HepG2 (cell line): ENCODE data around the gene SAE1. TPM values are rescaled to one million over a fixed set of nuclear protein-coding genes. Genes with fewer than 3 reads are reported as not detected.

Experiments used
- ATAD3A ChIP-seq: sonication (generic); formaldehyde crosslinking; IDR thresholded peaks from 2 replicates; pipeline ENCODE4 v1.4.0; 2020; ENCODE audit warnings: missing genetic modification reagents
- CCDC6 ChIP-seq: sonication (generic); formaldehyde crosslinking; IDR thresholded peaks from 2 replicates; pipeline ENCODE4 v1.8.1; 2022; ENCODE audit warnings: mild to moderate bottlenecking, missing genetic modification reagents, moderate library complexity
- ETV6 ChIP-seq: sonication (generic); formaldehyde crosslinking; conservative IDR thresholded peaks from 2 replicates; pipeline ENCODE4 v1.4.0; 2020; ENCODE audit warnings: missing genetic modification reagents
- FOXJ3 ChIP-seq: sonication (generic); formaldehyde crosslinking; IDR thresholded peaks from 2 replicates; pipeline ENCODE4 v1.4.0; 2020; ENCODE audit warnings: missing genetic modification reagents, mild to moderate bottlenecking, borderline replicate concordance
- HOXA5 ChIP-seq: sonication (generic); formaldehyde crosslinking; IDR thresholded peaks from 2 replicates; pipeline ENCODE4 v1.4.0; 2020; ENCODE audit warnings: missing genetic modification reagents
- THAP11 ChIP-seq: IDR thresholded peaks from 2 replicates; pipeline ENCODE4 v1.6.1; 2016; ENCODE audit warnings: missing biosample characterization, missing genetic modification reagents
- THYN1 ChIP-seq: sonication (generic); formaldehyde crosslinking; IDR thresholded peaks from 2 replicates; pipeline ENCODE4 v1.8.1; 2023; ENCODE audit warnings: low read depth, mild to moderate bottlenecking, moderate library complexity, missing genetic modification reagents, borderline replicate concordance
- ZBTB7A ChIP-seq: sonication (generic); formaldehyde crosslinking; IDR thresholded peaks from 2 replicates; pipeline ENCODE4 v1.8.0; 2022; ENCODE audit warnings: mild to moderate bottlenecking, missing genetic modification reagents
- ZBTB8A ChIP-seq: sonication (generic); formaldehyde crosslinking; IDR thresholded peaks from 2 replicates; pipeline ENCODE4 v1.4.0; 2020; ENCODE audit warnings: mild to moderate bottlenecking, low read depth, missing genetic modification reagents, borderline replicate concordance
- ZKSCAN5 ChIP-seq: sonication (generic); formaldehyde crosslinking; IDR thresholded peaks from 2 replicates; pipeline ENCODE4 v1.5.1; 2020; ENCODE audit warnings: mild to moderate bottlenecking, missing genetic modification reagents
- ZMYM3 ChIP-seq: sonication (generic); formaldehyde crosslinking; IDR thresholded peaks from 2 replicates; pipeline ENCODE4 v1.5.1; 2020; ENCODE audit warnings: mild to moderate bottlenecking, missing genetic modification reagents
- ZNF652 ChIP-seq: IDR thresholded peaks from 2 replicates; pipeline ENCODE4 v1.6.1; 2016; ENCODE audit warnings: low read depth, borderline replicate concordance
- ZNF7 ChIP-seq: IDR thresholded peaks from 2 replicates; pipeline ENCODE4 v1.6.1; 2016; ENCODE audit warnings: missing biosample characterization, missing genetic modification reagents
- ZNF737 ChIP-seq: sonication (generic); formaldehyde crosslinking; IDR thresholded peaks from 2 replicates; pipeline ENCODE4 v1.5.0; 2020; ENCODE audit warnings: missing genetic modification reagents, mild to moderate bottlenecking, borderline replicate concordance
- polyA plus RNA-seq, 8 experiments: library from polyadenylated mRNA; depleted of rRNA in 3 of 8; stranded (reverse) in 7 of 8; unstranded in 1 of 8; fragments of >200 nt; fragmentation: Illumina TruSeq in 4 of 8; extraction: Trizol in 4 of 8; gene quantifications; 2 replicates each; pipeline versions ENCODE4 v1.2.1 to v1.2.3, GENCODE V29; 2011 to 2016; ENCODE audit warnings: low read depth in 4 of 8, missing spikeins in 1 of 8, mixed read lengths in 1 of 8; ENCODE audit not compliant: insufficient read depth in 1 of 8
- total RNA-seq, 5 experiments: library from RNA; depleted of rRNA; stranded (reverse); fragments of >200 nt; fragmentation: Illumina TruSeq; extraction: Trizol; gene quantifications; 2 replicates each; pipeline ENCODE4 v1.2.3, GENCODE V29; 2016; ENCODE audit warnings: low read depth in 1 of 5
- TF ChIP-seq, protein P1 (sequence below): IDR thresholded peaks from 2 replicates; pipeline ENCODE4 v1.6.1; 2012; ENCODE audit warnings: low read depth, low read length, improper control_type of control experiment
- TF ChIP-seq, protein P2 (sequence below): sonication (generic); formaldehyde crosslinking; IDR thresholded peaks from 2 replicates; pipeline ENCODE4 v1.5.1; 2020; ENCODE audit warnings: missing genetic modification reagents, mild to moderate bottlenecking, borderline replicate concordance
- TF ChIP-seq, protein P3 (sequence below), 2 experiments: sonication (generic) in 1 of 2; formaldehyde crosslinking in 1 of 2; IDR thresholded peaks; 2 replicates each; pipeline versions ENCODE4 v1.4.0 to v1.6.1; 2018 to 2020; ENCODE audit warnings: missing genetic modification reagents in 2 of 2, borderline replicate concordance in 1 of 2, low read depth in 1 of 2, mild to moderate bottlenecking in 1 of 2, missing biosample characterization in 1 of 2
- TF ChIP-seq, protein P4 (sequence below): sonication (generic); formaldehyde crosslinking; IDR thresholded peaks from 2 replicates; pipeline ENCODE4 v1.8.1; 2023; ENCODE audit warnings: mild to moderate bottlenecking, missing genetic modification reagents, borderline replicate concordance
- TF ChIP-seq, protein P5 (sequence below): sonication (generic); formaldehyde crosslinking; IDR thresholded peaks from 2 replicates; pipeline ENCODE4 v1.8.1; 2022; ENCODE audit warnings: mild to moderate bottlenecking, missing genetic modification reagents
- TF ChIP-seq, protein P6 (sequence below): sonication (generic); formaldehyde crosslinking; IDR thresholded peaks from 2 replicates; pipeline ENCODE4 v1.9.0; 2021; ENCODE audit warnings: missing genetic modification reagents, borderline replicate concordance

The SAE1 gene
- total and polyA plus RNA-seq, 2 of the 13 experiments (the other 11 are each of a cell fraction or from before 2014, with no cell fraction given) = 87.6 to 197 TPM

DNA sequence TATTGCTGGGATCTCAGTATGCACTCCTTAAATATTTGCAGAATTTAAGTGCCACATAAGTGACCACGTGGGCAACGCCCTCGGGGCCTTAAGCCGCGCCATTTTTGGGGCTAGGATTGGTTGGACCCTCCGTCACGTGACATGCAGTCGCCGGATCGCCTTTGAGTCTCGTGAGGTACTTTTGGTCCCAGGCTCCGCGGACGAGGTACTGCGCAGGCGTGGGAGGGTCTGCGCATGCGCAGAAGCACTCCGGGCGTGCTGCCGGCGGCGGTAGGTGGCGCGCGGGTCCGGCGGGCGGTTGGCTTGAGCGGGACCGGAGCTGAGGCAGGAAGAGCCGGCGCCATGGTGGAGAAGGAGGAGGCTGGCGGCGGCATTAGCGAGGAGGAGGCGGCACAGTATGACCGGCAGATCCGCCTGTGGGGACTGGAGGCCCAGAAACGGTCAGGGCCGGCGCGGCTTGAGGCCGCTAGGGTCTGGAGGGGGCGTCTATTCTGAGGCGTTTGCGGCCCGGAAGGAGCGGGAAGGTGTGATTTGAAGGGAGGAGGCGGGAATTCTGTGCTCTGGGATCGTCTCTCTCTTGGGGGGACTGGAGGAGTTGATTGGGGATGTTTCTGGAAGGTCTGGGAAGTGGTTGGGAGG is at the start of gene SAE1 (continued):
- TF ChIP-seq ZNF7 (CRISPR knock-in tag) (no peak), THYN1 (CRISPR knock-in tag) (no peak), ZBTB8A (CRISPR knock-in tag) (no peak), HOXA5 (CRISPR knock-in tag) (no peak), ZNF737 (CRISPR knock-in tag) (no peak), ATAD3A (CRISPR knock-in tag) (no peak), ZBTB7A (no peak), ZKSCAN5 (CRISPR knock-in tag) (no peak), CCDC6 (no peak), ZMYM3 (CRISPR knock-in tag) (no peak; the same call in 1 of the 2 replicates), FOXJ3 (CRISPR knock-in tag) (0 out of 2 replicates have a peak, but pooled peaks have one; percentile 17), ETV6 (CRISPR knock-in tag) (no peak), ZNF652 (CRISPR knock-in tag) (no peak), THAP11 (CRISPR knock-in tag) (peak; percentile 82)
- TF ChIP-seq, protein P1, sequence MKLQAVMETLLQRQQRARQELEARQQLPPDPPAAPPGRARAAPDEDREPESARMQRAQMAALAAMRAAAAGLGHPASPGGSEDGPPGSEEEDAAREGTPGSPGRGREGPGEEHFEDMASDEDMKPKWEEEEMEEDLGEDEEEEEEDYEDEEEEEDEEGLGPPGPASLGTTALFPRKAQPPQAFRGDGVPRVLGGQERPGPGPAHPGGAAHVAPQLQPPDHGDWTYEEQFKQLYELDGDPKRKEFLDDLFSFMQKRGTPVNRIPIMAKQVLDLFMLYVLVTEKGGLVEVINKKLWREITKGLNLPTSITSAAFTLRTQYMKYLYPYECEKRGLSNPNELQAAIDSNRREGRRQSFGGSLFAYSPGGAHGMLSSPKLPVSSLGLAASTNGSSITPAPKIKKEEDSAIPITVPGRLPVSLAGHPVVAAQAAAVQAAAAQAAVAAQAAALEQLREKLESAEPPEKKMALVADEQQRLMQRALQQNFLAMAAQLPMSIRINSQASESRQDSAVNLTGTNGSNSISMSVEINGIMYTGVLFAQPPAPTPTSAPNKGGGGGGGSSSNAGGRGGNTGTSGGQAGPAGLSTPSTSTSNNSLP = no peak
- TF ChIP-seq, protein P2, sequence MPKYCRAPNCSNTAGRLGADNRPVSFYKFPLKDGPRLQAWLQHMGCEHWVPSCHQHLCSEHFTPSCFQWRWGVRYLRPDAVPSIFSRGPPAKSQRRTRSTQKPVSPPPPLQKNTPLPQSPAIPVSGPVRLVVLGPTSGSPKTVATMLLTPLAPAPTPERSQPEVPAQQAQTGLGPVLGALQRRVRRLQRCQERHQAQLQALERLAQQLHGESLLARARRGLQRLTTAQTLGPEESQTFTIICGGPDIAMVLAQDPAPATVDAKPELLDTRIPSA (CRISPR knock-in tag) = no peak
- TF ChIP-seq, protein P3, sequence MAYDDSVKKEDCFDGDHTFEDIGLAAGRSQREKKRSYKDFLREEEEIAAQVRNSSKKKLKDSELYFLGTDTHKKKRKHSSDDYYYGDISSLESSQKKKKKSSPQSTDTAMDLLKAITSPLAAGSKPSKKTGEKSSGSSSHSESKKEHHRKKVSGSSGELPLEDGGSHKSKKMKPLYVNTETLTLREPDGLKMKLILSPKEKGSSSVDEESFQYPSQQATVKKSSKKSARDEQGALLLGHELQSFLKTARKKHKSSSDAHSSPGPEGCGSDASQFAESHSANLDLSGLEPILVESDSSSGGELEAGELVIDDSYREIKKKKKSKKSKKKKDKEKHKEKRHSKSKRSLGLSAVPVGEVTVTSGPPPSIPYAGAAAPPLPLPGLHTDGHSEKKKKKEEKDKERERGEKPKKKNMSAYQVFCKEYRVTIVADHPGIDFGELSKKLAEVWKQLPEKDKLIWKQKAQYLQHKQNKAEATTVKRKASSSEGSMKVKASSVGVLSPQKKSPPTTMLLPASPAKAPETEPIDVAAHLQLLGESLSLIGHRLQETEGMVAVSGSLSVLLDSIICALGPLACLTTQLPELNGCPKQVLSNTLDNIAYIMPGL (CRISPR knock-in tag; IDR thresholded peaks at IDR 0.05; ENCODE audit: borderline replicate concordance in 1 of 2, low read depth in 1 of 2) = peak; percentile 92 to 96
- TF ChIP-seq, protein P4, sequence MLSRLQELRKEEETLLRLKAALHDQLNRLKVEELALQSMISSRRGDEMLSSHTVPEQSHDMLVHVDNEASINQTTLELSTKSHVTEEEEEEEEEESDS (CRISPR knock-in tag) = no peak
- TF ChIP-seq, protein P5, sequence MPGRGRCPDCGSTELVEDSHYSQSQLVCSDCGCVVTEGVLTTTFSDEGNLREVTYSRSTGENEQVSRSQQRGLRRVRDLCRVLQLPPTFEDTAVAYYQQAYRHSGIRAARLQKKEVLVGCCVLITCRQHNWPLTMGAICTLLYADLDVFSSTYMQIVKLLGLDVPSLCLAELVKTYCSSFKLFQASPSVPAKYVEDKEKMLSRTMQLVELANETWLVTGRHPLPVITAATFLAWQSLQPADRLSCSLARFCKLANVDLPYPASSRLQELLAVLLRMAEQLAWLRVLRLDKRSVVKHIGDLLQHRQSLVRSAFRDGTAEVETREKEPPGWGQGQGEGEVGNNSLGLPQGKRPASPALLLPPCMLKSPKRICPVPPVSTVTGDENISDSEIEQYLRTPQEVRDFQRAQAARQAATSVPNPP (CRISPR knock-in tag) = no peak
- TF ChIP-seq, protein P6, sequence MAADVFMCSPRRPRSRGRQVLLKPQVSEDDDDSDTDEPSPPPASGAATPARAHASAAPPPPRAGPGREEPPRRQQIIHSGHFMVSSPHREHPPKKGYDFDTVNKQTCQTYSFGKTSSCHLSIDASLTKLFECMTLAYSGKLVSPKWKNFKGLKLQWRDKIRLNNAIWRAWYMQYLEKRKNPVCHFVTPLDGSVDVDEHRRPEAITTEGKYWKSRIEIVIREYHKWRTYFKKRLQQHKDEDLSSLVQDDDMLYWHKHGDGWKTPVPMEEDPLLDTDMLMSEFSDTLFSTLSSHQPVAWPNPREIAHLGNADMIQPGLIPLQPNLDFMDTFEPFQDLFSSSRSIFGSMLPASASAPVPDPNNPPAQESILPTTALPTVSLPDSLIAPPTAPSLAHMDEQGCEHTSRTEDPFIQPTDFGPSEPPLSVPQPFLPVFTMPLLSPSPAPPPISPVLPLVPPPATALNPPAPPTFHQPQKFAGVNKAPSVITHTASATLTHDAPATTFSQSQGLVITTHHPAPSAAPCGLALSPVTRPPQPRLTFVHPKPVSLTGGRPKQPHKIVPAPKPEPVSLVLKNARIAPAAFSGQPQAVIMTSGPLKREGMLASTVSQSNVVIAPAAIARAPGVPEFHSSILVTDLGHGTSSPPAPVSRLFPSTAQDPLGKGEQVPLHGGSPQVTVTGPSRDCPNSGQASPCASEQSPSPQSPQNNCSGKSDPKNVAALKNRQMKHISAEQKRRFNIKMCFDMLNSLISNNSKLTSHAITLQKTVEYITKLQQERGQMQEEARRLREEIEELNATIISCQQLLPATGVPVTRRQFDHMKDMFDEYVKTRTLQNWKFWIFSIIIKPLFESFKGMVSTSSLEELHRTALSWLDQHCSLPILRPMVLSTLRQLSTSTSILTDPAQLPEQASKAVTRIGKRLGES = no peak
